Retinal pigment epithelial cell (primary cell): ENCODE data around the gene IPO4.

ENCODE experiments used
- DNase-seq: peaks from one replicate; pipeline ENCODE4 v3.0.0-alpha.2; 2010; ENCODE audit warnings: low read depth
- H3K4me3 ChIP-seq: 2 replicates; pipeline ENCODE4 v1.5.1; 2011; ENCODE audit warnings: mild to moderate bottlenecking, low read length, control low read depth, moderate library complexity
- CTCF ChIP-seq: conservative IDR thresholded peaks from 2 replicates; pipeline ENCODE4 v1.5.1; 2011; ENCODE audit warnings: low read depth, low read length, control low read depth, inconsistent platforms

IPO4 gene

GRCh38 chr14:24186831-24187538 lies 1.6 kb downstream of the IPO4 start:
- no peak for DNase-seq
- no peak for TF ChIP-seq CTCF
- H3K4me3 ChIP-seq = no peak overlapping the region

- H3K4me3 ChIP-seq = no peak overlapping the region
- no peak for TF ChIP-seq CTCF
Observed at GRCh38 chr14:24185741-24186140, 2.9 kb downstream of the IPO4 start.

GRCh38 chr14:24185026-24185425 lies 3.6 kb downstream of the IPO4 start:
- TF ChIP-seq CTCF = no peak
- DNase-seq = no peak
- no peak overlapping the region for H3K4me3 ChIP-seq

More at GRCh38 chr14:24185741-24186140, 2.9 kb downstream of the IPO4 start:
- DNase-seq = no peak

- no peak for DNase-seq
- TF ChIP-seq CTCF = no peak
- no peak overlapping the region for H3K4me3 ChIP-seq
Observed at GRCh38 chr14:24184104-24184970, 4.3 kb downstream of the IPO4 start.

GRCh38 chr14:24183014-24183481 lies 5.6 kb downstream of the IPO4 start:
- H3K4me3 ChIP-seq = no peak overlapping the region
- no peak for TF ChIP-seq CTCF
- DNase-seq = no peak

GRCh38 chr14:24182110-24182882 lies 6.3 kb downstream of the IPO4 start:
- no peak for DNase-seq
- TF ChIP-seq CTCF = no peak
- H3K4me3 ChIP-seq = no peak overlapping the region
